GM21825 (cell line): Measurements from ENCODE around the gene PTPRG.
"Not testable (repeated sequence)": the region's sequence is repeated elsewhere in the genome, so short reads cannot be mapped to it uniquely, and the experiment has no call there.

Source experiments
- ATAC-seq: cut with Tn5 transposase; IDR thresholded peaks from one replicate; pipeline ENCODE4 v1.9.1; 2021; ENCODE audit warnings: mild to moderate bottlenecking, moderate library complexity; ENCODE audit not compliant: unreplicated experiment

Gene PTPRG

GRCh38 chr3:61716693-61717092 lies 155.3 kb downstream of the PTPRG start:
- not testable (repeated sequence) for ATAC-seq

GRCh38 chr3:61718565-61718964 lies 157.2 kb downstream of the PTPRG start:
- no peak for ATAC-seq

- no peak for ATAC-seq
Measured at GRCh38 chr3:61719278-61719977, 158.1 kb downstream of the PTPRG start.

- no peak for ATAC-seq
Measured at GRCh38 chr3:61723038-61723437, 161.7 kb downstream of the PTPRG start.

GRCh38 chr3:61724183-61724582 lies 162.8 kb downstream of the PTPRG start:
- ATAC-seq: peak; percentile 66

- ATAC-seq: no peak
Measured at GRCh38 chr3:61724801-61725200, 163.4 kb downstream of the PTPRG start.

GRCh38 chr3:61725851-61726333 lies 164.5 kb downstream of the PTPRG start:
- no peak for ATAC-seq

- ATAC-seq: no peak
Measured at GRCh38 chr3:61727435-61727834, 166.1 kb downstream of the PTPRG start.

GRCh38 chr3:61729038-61729634 lies 167.8 kb downstream of the PTPRG start:
- no peak for ATAC-seq

GRCh38 chr3:61730056-61730455 lies 168.7 kb downstream of the PTPRG start:
- no peak for ATAC-seq

- no peak for ATAC-seq
Measured at GRCh38 chr3:61730577-61731231, 169.3 kb downstream of the PTPRG start.

GRCh38 chr3:61733000-61733399 lies 171.6 kb downstream of the PTPRG start:
- no peak for ATAC-seq

- ATAC-seq: no peak
Measured at GRCh38 chr3:61733876-61734275, 172.5 kb downstream of the PTPRG start.

GRCh38 chr3:61734749-61735686 lies 173.6 kb downstream of the PTPRG start:
- ATAC-seq: no peak

- no peak for ATAC-seq
Measured at GRCh38 chr3:61736506-61736905, 175.1 kb downstream of the PTPRG start.

GRCh38 chr3:61739640-61740039 lies 178.3 kb downstream of the PTPRG start:
- ATAC-seq: no peak

- no peak for ATAC-seq
Measured at GRCh38 chr3:61740494-61740893, 179.1 kb downstream of the PTPRG start.

GRCh38 chr3:61741551-61741950 lies 180.2 kb downstream of the PTPRG start:
- no peak for ATAC-seq

GRCh38 chr3:61742006-61742405 lies 180.6 kb downstream of the PTPRG start:
- no peak for ATAC-seq

GRCh38 chr3:61743067-61743466 lies 181.7 kb downstream of the PTPRG start:
- ATAC-seq: no peak

GRCh38 chr3:61743686-61744242 lies 182.4 kb downstream of the PTPRG start:
- ATAC-seq: no peak
